ENCODE data around the gene GLCCI1.

DNA sequence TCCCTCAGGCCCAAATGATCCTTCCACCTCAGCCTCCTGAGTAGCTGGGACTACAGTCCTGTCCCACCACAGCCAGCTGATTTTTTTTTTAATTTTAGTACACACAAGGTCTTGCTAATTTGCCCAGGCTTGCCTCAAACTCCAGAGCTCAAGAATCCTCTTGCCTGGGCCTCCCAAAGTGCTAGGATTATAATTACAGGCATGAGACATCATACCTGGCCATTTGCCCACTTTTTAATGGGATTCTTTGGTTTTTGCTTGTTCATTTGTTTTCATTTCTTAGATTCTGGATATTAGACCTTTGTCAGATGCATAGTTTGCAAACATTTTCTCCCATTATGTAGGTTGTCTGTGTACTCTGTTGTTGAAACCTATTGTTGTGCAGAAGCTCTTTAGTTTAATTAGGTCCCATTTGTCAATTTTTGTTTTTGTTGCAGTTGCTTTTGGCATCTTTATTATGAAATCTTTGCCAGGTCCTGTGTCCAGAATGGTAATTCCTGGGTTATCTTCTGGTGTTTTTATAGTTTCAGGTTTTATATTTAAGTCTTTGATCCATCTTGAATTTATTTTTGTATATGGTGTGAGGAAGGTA, 95.2 kb downstream of the GLCCI1 start:
- TF ChIP-seq EZH2 (IDR thresholded peaks at IDR 0.05; ENCODE audit: borderline replicate concordance, low read depth, low read length, severe bottlenecking), result no peak
- no peak for TF ChIP-seq POLR2A (IDR thresholded peaks at IDR 0.05; ENCODE audit: low read depth, low read length)
